ENCODE results near the gene CARD10.

Gene CARD10

GRCh38 chr22:37498289-37498909 is 20.8 kb downstream of the CARD10 start:
- peak in 1 of 2 experiments; percentile 59 for DNase-seq (ENCODE audit: low read depth in 1 of 2, low spot score in 1 of 2)
- H3K27ac ChIP-seq (replicated peaks) = no peak overlapping the region
- TF ChIP-seq GABPA (IDR thresholded peaks at IDR 0.05; ENCODE audit: low read depth) (no peak), POLR2AphosphoS5 (IDR thresholded peaks at IDR 0.05; ENCODE audit: low read depth) (no peak), SPI1 (IDR thresholded peaks at IDR 0.05; ENCODE audit: borderline replicate concordance, low read depth) (no peak), CTCF (IDR thresholded peaks at IDR 0.05; ENCODE audit: insufficient read depth, low read length) (peak; percentile 61)
- TF ChIP-seq, protein P1, sequence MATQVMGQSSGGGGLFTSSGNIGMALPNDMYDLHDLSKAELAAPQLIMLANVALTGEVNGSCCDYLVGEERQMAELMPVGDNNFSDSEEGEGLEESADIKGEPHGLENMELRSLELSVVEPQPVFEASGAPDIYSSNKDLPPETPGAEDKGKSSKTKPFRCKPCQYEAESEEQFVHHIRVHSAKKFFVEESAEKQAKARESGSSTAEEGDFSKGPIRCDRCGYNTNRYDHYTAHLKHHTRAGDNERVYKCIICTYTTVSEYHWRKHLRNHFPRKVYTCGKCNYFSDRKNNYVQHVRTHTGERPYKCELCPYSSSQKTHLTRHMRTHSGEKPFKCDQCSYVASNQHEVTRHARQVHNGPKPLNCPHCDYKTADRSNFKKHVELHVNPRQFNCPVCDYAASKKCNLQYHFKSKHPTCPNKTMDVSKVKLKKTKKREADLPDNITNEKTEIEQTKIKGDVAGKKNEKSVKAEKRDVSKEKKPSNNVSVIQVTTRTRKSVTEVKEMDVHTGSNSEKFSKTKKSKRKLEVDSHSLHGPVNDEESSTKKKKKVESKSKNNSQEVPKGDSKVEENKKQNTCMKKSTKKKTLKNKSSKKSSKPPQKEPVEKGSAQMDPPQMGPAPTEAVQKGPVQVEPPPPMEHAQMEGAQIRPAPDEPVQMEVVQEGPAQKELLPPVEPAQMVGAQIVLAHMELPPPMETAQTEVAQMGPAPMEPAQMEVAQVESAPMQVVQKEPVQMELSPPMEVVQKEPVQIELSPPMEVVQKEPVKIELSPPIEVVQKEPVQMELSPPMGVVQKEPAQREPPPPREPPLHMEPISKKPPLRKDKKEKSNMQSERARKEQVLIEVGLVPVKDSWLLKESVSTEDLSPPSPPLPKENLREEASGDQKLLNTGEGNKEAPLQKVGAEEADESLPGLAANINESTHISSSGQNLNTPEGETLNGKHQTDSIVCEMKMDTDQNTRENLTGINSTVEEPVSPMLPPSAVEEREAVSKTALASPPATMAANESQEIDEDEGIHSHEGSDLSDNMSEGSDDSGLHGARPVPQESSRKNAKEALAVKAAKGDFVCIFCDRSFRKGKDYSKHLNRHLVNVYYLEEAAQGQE (IDR thresholded peaks at IDR 0.05; ENCODE audit: insufficient replicate concordance, low read depth) = no peak
- H3K27me3 ChIP-seq (ENCODE audit: insufficient read depth, poor library complexity, severe bottlenecking) = peaks cover 14% of the 10 kb centered on the region
- no peak overlapping the region for H3K4me3 ChIP-seq (replicated peaks; ENCODE audit: insufficient read depth, low read length)

GRCh38 chr22:37497062-37497599 is 22.1 kb downstream of the CARD10 start:
- no peak for DNase-seq (ENCODE audit: low read depth in 1 of 2, low spot score in 1 of 2)
- Histone ChIP-seq H3K4me3 (replicated peaks; ENCODE audit: insufficient read depth, low read length) (no peak overlapping the region), H3K27me3 (ENCODE audit: insufficient read depth, poor library complexity, severe bottlenecking) (peaks cover 14% of the 10 kb centered on the region), H3K27ac (replicated peaks) (no peak overlapping the region)
- no peak for TF ChIP-seq GABPA (IDR thresholded peaks at IDR 0.05; ENCODE audit: low read depth)
- TF ChIP-seq POLR2AphosphoS5 (IDR thresholded peaks at IDR 0.05; ENCODE audit: low read depth) = no peak
- TF ChIP-seq SPI1 (IDR thresholded peaks at IDR 0.05; ENCODE audit: borderline replicate concordance, low read depth) = no peak
- no peak for TF ChIP-seq CTCF (IDR thresholded peaks at IDR 0.05; ENCODE audit: insufficient read depth, low read length)
- TF ChIP-seq, protein P1 (IDR thresholded peaks at IDR 0.05; ENCODE audit: insufficient replicate concordance, low read depth) = no peak

DNA sequence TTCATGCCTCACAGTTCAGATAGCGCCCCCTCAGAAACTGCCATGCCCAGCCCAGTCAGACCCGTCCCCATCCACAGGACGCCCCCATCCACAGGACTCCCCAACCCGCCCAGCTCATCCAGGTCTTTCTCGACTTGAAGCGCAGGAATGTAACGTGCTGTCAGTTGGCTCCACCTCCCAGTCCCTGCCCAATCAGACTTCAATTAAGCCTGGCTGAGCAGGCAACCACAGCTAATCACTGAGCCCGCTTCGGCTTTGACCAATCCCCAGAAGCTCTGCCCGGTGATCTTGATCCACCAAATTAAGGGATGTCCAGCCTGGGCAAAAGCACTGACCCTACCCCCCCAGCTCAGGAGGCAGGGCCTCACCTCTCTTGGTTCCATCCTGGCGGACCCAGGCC is 22.6 kb downstream of the CARD10 start:
- Histone ChIP-seq H3K4me3 (replicated peaks; ENCODE audit: insufficient read depth, low read length) (no peak overlapping the region), H3K27ac (replicated peaks) (no peak overlapping the region), H3K27me3 (ENCODE audit: insufficient read depth, poor library complexity, severe bottlenecking) (peaks cover 14% of the 10 kb centered on the region)
- no peak for DNase-seq (ENCODE audit: low read depth in 1 of 2, low spot score in 1 of 2)
- TF ChIP-seq, protein P1 (IDR thresholded peaks at IDR 0.05; ENCODE audit: insufficient replicate concordance, low read depth) = no peak
- TF ChIP-seq POLR2AphosphoS5 (IDR thresholded peaks at IDR 0.05; ENCODE audit: low read depth) = no peak
- no peak for TF ChIP-seq GABPA (IDR thresholded peaks at IDR 0.05; ENCODE audit: low read depth)
- no peak for TF ChIP-seq CTCF (IDR thresholded peaks at IDR 0.05; ENCODE audit: insufficient read depth, low read length)
- TF ChIP-seq SPI1 (IDR thresholded peaks at IDR 0.05; ENCODE audit: borderline replicate concordance, low read depth) = no peak
